HepG2 (cell line): ENCODE data around the gene PAPOLA. TPM values are rescaled to one million over a fixed set of nuclear protein-coding genes. Genes with fewer than 3 reads are reported as not detected.

Source experiments
- AGO1 ChIP-seq: fragments of 200-400 bp; formaldehyde crosslinking; IDR thresholded peaks from 2 replicates; pipeline ENCODE4 v1.6.1; 2017; ENCODE audit warnings: mild to moderate bottlenecking, low read depth, low read length, moderate library complexity; ENCODE audit not compliant: poor library complexity, severe bottlenecking
- DPF2 ChIP-seq: sonication (generic); formaldehyde crosslinking; IDR thresholded peaks from 2 replicates; pipeline ENCODE4 v1.4.0; 2020; ENCODE audit warnings: mild to moderate bottlenecking, low read depth, missing genetic modification reagents, borderline replicate concordance
- FOSL2 ChIP-seq: sonication (generic); formaldehyde crosslinking; IDR thresholded peaks from 2 replicates; pipeline ENCODE4 v1.4.0; 2020; ENCODE audit warnings: missing genetic modification reagents
- MTF2 ChIP-seq: sonication (generic); formaldehyde crosslinking; IDR thresholded peaks from 2 replicates; pipeline ENCODE4 v1.5.0; 2020; ENCODE audit warnings: missing genetic modification reagents, borderline replicate concordance
- ZBTB3 ChIP-seq: sonication (generic); formaldehyde crosslinking; IDR thresholded peaks from 2 replicates; pipeline ENCODE4 v1.4.0; 2020; ENCODE audit warnings: low read depth, mild to moderate bottlenecking, moderate library complexity, missing genetic modification reagents, borderline replicate concordance
- ZNF17 ChIP-seq: sonication (generic); formaldehyde crosslinking; IDR thresholded peaks from 2 replicates; pipeline ENCODE4 v1.5.0; 2020; ENCODE audit warnings: mild to moderate bottlenecking, missing genetic modification reagents
- ZNF207 ChIP-seq: fragments of 450-650 bp; IDR thresholded peaks from 2 replicates; pipeline ENCODE4 v1.6.1; 2016; ENCODE audit warnings: antibody characterized with exemption, borderline replicate concordance
- ZNF318 ChIP-seq: sonication (generic); formaldehyde crosslinking; IDR thresholded peaks from 2 replicates; pipeline ENCODE4 v1.4.0; 2020; ENCODE audit warnings: mild to moderate bottlenecking, missing genetic modification reagents
- ZNF446 ChIP-seq: sonication (generic); formaldehyde crosslinking; IDR thresholded peaks from 2 replicates; pipeline ENCODE4 v1.5.0; 2020; ENCODE audit warnings: mild to moderate bottlenecking, missing genetic modification reagents
- ZNF543 ChIP-seq: sonication (generic); formaldehyde crosslinking; IDR thresholded peaks from 2 replicates; pipeline ENCODE4 v1.4.0; 2020; ENCODE audit warnings: mild to moderate bottlenecking, missing genetic modification reagents
- polyA plus RNA-seq, 8 experiments: library from polyadenylated mRNA; depleted of rRNA in 3 of 8; stranded (reverse) in 7 of 8; unstranded in 1 of 8; fragments of >200 nt; fragmentation: Illumina TruSeq in 4 of 8; extraction: Trizol in 4 of 8; gene quantifications; 2 replicates each; pipeline versions ENCODE4 v1.2.1 to v1.2.3, GENCODE V29; 2011 to 2016; ENCODE audit warnings: low read depth in 4 of 8, missing spikeins in 1 of 8, mixed read lengths in 1 of 8; ENCODE audit not compliant: insufficient read depth in 1 of 8
- total RNA-seq, 5 experiments: library from RNA; depleted of rRNA; stranded (reverse); fragments of >200 nt; fragmentation: Illumina TruSeq; extraction: Trizol; gene quantifications; 2 replicates each; pipeline ENCODE4 v1.2.3, GENCODE V29; 2016; ENCODE audit warnings: low read depth in 1 of 5
- TF ChIP-seq, protein P1 (sequence below): IDR thresholded peaks from 2 replicates; pipeline ENCODE4 v1.6.1; 2016; ENCODE audit warnings: low read depth, borderline replicate concordance

PAPOLA gene
- total and polyA plus RNA-seq, 2 of the 13 experiments (the other 11 are each of a cell fraction or from before 2014, with no cell fraction given): 103 to 151 TPM

- TF ChIP-seq ZNF318 (no peak), AGO1 (no peak), ZBTB3 (CRISPR knock-in tag) (no peak), MTF2 (CRISPR knock-in tag) (no peak), ZNF543 (CRISPR knock-in tag) (no peak), ZNF446 (no peak), FOSL2 (no peak), ZNF207 (no peak), DPF2 (CRISPR knock-in tag) (no peak), ZNF17 (CRISPR knock-in tag) (no peak)
- TF ChIP-seq, protein P1, sequence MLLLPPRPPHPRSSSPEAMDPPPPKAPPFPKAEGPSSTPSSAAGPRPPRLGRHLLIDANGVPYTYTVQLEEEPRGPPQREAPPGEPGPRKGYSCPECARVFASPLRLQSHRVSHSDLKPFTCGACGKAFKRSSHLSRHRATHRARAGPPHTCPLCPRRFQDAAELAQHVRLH (CRISPR knock-in tag): no peak
These were observed 81.4 kb downstream of the PAPOLA start (continued) for GRCh38 chr14:96583569-96584041.
